DOHH2 (cell line): ENCODE measurements around the gene OR4D11.

Experiments
- CTCF ChIP-seq: fragments of 200-600 bp; sonication (generic); IDR thresholded peaks from one replicate; pipeline ENCODE4 v1.5.1; 2014; ENCODE audit warnings: antibody characterized with exemption, mild to moderate bottlenecking, low read depth, low read length; ENCODE audit not compliant: poor library complexity, severe bottlenecking
- EZH2phosphoT487 ChIP-seq: fragments of 200-600 bp; sonication (generic); IDR thresholded peaks from 2 replicates; pipeline ENCODE4 v1.6.1; 2017; ENCODE audit warnings: borderline replicate concordance, mild to moderate bottlenecking, antibody characterized with exemption, low read length, moderate library complexity, mixed read lengths

GRCh38 chr11:59503276-59503675 lies at the start of gene OR4D11:
- no peak for TF ChIP-seq CTCF
- no peak for TF ChIP-seq EZH2phosphoT487
